Fibroblast of the aortic adventitia (primary cell): ENCODE measurements around the gene PPP1R13B. TPM values are rescaled to one million over a fixed set of nuclear protein-coding genes. Genes with fewer than 3 reads are reported as not detected.
A peak's percentile ranks its signal among the peaks of the same experiment; 100 is the strongest.

Source experiments
- DNase-seq: peaks from one replicate; pipeline ENCODE4 v3.0.0-alpha.2; 2010; ENCODE audit warnings: low read depth
- H3K4me3 ChIP-seq: 2 replicates; pipeline ENCODE4 v1.5.1; 2011; ENCODE audit warnings: low read depth, mild to moderate bottlenecking, control low read depth, low read length, moderate library complexity
- total RNA-seq: library from RNA; depleted of rRNA; stranded (reverse); fragments of >200 nt; gene quantifications from 2 replicates; pipeline ENCODE4 v1.2.3, GENCODE V29; 2012; ENCODE audit warnings: low replicate concordance
- TF ChIP-seq, protein P1 (sequence below): IDR thresholded peaks from 2 replicates; pipeline ENCODE4 v1.5.1; 2011; ENCODE audit warnings: mild to moderate bottlenecking, low read length, control low read depth, inconsistent platforms; ENCODE audit not compliant: insufficient read depth

The PPP1R13B gene
- total RNA-seq, 1 donor, result 1.2 TPM

DNA sequence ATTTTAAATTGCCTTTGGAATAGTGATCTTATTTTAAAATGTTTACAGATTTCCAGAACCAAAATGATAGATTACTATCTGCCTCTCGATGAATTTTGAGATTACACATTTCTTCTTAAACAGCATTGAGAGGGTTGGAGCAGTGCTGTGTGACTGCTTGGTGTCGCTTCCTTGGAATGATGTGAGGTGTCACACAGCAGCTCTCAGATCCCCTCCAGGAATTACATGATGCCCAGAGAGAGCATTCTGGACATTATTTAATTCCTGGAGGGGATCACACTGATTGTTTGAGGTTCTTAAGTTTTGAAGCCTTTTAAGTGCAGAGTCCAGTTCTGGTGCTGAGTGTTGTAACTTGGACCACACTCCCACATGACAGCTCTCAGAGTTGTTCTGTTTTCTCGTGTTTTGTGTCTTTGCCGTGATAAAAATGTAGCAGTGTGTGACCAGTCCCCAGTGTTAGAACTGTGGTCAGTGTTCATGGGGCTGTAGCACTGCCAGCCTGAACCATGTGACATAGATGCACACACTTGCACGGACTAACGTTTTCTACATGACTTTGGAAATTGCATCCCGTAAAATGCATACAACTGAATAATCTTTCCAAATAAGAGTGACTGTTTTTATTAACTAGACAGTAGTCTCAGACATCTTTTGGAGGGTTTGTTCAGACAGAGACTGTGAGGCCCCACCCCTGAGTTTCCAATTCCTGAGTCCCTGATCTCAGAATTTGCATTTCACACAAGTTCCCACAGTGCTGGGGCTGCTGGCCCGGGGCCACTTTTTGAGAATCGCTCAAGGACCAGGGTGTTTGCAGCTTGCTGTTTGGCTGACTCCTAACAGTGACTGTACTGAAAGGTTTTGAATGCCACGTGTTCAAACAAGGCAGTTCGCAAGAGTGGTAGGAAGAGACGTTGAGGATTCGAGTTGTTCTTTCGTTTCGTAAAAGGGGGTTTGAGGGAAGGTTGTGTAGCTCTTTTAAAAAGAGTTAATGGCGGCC lies 158.2 kb downstream of the PPP1R13B start:
- peak; percentile 74 for DNase-seq
- no peak overlapping the region for H3K4me3 ChIP-seq
- TF ChIP-seq, protein P1, sequence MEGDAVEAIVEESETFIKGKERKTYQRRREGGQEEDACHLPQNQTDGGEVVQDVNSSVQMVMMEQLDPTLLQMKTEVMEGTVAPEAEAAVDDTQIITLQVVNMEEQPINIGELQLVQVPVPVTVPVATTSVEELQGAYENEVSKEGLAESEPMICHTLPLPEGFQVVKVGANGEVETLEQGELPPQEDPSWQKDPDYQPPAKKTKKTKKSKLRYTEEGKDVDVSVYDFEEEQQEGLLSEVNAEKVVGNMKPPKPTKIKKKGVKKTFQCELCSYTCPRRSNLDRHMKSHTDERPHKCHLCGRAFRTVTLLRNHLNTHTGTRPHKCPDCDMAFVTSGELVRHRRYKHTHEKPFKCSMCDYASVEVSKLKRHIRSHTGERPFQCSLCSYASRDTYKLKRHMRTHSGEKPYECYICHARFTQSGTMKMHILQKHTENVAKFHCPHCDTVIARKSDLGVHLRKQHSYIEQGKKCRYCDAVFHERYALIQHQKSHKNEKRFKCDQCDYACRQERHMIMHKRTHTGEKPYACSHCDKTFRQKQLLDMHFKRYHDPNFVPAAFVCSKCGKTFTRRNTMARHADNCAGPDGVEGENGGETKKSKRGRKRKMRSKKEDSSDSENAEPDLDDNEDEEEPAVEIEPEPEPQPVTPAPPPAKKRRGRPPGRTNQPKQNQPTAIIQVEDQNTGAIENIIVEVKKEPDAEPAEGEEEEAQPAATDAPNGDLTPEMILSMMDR, result no peak

DNA sequence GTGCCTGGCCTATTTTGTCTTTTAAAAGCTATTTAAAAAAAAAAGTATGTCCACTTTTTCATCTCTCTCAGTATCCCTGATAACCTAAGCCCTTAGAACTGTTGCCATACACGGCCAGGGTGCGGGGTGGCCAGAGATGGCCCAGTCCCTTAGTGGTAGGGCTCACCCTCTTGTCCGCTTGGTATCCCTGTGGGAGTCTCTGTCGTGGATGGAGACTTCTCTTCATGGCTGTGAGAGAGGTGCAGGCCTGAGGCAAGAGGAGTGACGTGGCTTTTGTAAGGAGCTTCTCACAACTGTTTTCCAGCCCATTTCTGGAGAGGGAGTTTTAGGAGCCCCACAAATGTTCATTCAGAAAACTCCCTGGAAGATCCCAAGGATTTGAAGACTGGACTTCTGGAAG lies 158.9 kb downstream of the PPP1R13B start:
- TF ChIP-seq, protein P1, result no peak
- H3K4me3 ChIP-seq, result no peak overlapping the region
- DNase-seq, result no peak

DNA sequence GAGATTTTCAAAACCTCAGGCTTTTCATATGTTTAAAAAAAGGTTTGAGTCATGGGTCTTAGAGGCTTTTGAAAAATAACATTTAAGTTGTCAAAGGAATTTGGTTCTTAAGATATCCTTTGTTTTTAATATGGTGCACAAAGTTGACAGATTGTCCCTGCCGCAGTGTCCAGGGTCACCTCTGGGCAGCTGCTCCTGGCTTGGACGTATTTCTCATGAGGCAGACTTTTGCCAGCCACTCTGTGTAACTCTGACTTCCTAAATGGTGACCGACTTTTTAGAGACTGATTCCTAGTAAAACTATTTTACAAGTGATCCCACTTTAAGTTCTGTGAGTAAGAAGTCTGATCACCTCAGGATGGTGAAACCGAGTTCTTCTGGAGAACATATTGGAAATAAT lies 159.7 kb downstream of the PPP1R13B start:
- no peak overlapping the region for H3K4me3 ChIP-seq
- no peak for DNase-seq
- TF ChIP-seq, protein P1, result no peak

DNA sequence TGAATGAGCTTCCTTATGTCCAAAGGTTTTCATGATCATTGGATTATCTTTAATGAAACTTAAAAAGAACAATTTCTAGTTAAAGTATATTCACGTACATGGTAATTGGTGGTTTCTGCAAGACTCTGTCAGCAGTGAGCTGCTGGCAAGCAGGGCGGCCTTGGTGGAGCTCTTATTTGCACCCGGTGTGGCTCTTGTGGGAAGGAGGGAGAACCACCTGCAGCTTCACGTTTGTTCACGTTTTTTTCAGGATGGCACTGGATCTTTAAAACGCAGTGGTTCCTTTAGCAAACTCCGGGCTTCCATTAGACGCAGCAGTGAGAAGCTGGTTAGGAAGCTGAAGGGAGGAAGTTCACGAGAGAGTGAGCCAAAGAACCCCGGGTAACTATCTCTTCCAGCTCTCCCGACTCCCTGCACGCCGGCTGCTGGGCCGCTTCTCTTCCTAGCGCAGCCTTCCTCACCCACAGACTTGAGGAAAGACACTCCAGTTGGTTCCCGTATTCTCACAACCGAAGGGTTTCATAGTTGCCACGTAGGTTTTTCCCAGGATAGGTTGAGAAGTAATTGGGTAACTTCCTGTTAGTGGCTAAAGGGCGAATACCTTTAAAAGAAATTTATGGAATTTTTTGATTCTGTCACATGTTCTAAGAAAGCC lies 160.4 kb downstream of the PPP1R13B start:
- no peak overlapping the region for H3K4me3 ChIP-seq
- DNase-seq, result peak; percentile 13
- TF ChIP-seq, protein P1, result no peak

DNA sequence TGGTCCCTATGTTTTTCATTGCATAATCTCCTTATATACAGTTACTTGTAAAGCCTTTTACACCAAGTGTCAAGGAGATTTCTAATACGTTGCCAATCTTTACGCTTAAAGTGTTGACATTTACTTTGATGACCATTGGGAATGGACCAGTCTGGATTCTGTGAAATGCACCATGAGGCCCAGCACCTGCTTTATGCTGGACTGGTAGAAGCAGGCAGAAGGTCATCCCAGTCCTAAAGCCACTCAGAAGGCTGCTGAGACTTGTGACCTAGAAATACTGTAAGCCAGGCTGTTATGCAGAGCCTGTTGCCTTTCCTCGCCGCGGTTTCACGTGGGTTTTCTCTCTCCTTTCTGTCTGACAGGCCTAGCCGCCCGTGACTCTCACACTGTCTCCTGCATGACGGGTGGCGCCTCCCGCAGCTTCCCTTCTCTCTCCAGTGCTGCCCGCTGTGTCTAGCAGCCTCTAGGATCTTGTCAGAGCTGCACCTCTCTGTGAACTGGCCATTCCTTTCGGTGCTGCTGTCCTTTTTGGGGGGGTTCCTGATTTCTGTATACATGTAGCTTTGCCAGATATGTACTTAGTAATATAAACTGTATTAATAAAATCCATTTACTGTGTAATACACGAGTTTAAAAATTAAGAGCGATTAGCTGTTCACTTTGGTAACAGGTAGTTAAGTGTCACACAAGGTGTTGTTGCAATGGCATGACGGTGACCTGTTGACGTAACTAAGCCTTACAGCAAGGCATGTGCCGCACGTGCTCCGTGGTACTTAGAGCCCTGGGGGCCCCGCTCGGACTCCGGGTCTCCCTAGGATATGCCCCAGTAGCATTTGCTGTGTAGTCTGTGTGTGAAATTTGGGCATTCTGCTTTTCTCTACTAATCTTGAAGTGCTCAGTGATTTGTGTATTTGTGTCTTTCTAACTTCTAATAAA lies 161.8 kb downstream of the PPP1R13B start:
- no peak for DNase-seq
- TF ChIP-seq, protein P1, result no peak
- H3K4me3 ChIP-seq, result no peak overlapping the region

DNA sequence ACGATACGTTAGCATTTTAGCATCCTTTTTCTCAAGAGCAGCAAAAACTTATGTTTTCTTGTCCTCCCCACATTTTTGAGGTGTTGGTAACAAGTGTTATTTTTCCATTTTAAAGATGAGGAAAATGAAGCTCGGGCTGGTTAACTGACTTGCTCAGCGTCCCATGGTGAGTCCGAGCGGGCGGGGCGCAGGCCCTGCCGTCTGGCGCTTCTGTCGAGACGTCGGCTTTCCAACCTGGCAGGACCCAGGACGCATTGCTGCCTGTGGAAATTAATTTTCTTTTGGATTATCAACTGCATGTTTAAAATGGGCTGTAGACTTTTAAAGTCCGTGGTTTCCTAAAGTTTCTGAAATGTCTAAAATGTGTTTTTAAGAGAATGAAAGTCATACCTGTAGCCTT lies 162.5 kb downstream of the PPP1R13B start:
- no peak overlapping the region for H3K4me3 ChIP-seq
- no peak for DNase-seq
- TF ChIP-seq, protein P1, result no peak
